NT2/D1 (cell line): Measurements from ENCODE around the gene ZEB1.

Source experiments
- YY1 ChIP-seq: IDR thresholded peaks from 2 replicates; pipeline ENCODE4 v1.6.1; 2011; ENCODE audit not compliant: insufficient read length, insufficient read depth
- ZNF274 ChIP-seq: IDR thresholded peaks from 2 replicates; pipeline ENCODE4 v1.6.1; 2011; ENCODE audit warnings: mild to moderate bottlenecking, low read depth, low read length

GRCh38 chr10:31397852-31398251 is 78.8 kb downstream of the ZEB1 start:
- no peak for TF ChIP-seq YY1
- TF ChIP-seq ZNF274 = no peak
